Trophoblast cell (in vitro differentiated cells and primary cell): ENCODE measurements around the gene TBRG4.

Source experiments
- DNase-seq, 2 donors: peaks; one replicate each; pipeline ENCODE4 v3.0.0-alpha.2; 2016
- H2AFZ ChIP-seq: 2 replicates; pipeline ENCODE4 v1.6.1; 2013; ENCODE audit warnings: low read length, moderate library complexity, mild to moderate bottlenecking; ENCODE audit not compliant: insufficient read depth, poor library complexity
- H2AK5ac ChIP-seq: 2 replicates; pipeline ENCODE4 v1.6.1; 2013; ENCODE audit warnings: mild to moderate bottlenecking, low read length
- H2BK120ac ChIP-seq: 2 replicates; pipeline ENCODE4 v1.6.1; 2013; ENCODE audit warnings: low read length, mild to moderate bottlenecking, moderate library complexity; ENCODE audit not compliant: insufficient read depth, poor library complexity
- H2BK12ac ChIP-seq: 2 replicates; pipeline ENCODE4 v1.6.1; 2013; ENCODE audit warnings: mild to moderate bottlenecking, low read length, moderate library complexity
- H2BK5ac ChIP-seq: 2 replicates; pipeline ENCODE4 v1.6.1; 2013; ENCODE audit warnings: low read length, low read depth, moderate library complexity, mild to moderate bottlenecking; ENCODE audit not compliant: poor library complexity
- H3K14ac ChIP-seq: 2 replicates; pipeline ENCODE4 v1.6.1; 2013; ENCODE audit warnings: mild to moderate bottlenecking, low read length
- H3K18ac ChIP-seq: 2 replicates; pipeline ENCODE4 v1.6.1; 2013; ENCODE audit warnings: mild to moderate bottlenecking, low read length
- H3K23ac ChIP-seq: 2 replicates; pipeline ENCODE4 v1.6.1; 2013; ENCODE audit warnings: low read length
- H3K27ac ChIP-seq: 2 replicates; pipeline ENCODE4 v1.5.1; 2013; ENCODE audit warnings: low read depth, mild to moderate bottlenecking, inconsistent platforms, low read length, moderate library complexity
- H3K27me3 ChIP-seq: 2 replicates; pipeline ENCODE4 v1.6.1; 2013; ENCODE audit warnings: inconsistent platforms, mild to moderate bottlenecking, low read length, moderate library complexity; ENCODE audit not compliant: insufficient read depth
- H3K36me3 ChIP-seq, 2 experiments: 1 replicate in 1 of 2; 2 replicates in 1 of 2; pipeline ENCODE4 v1.6.1; 2013; ENCODE audit warnings: low read length in 2 of 2, mild to moderate bottlenecking in 2 of 2, moderate library complexity in 1 of 2; ENCODE audit not compliant: insufficient read depth in 2 of 2, control insufficient read depth in 1 of 2
- H3K4ac ChIP-seq: 2 replicates; pipeline ENCODE4 v1.6.1; 2013; ENCODE audit warnings: low read depth, mild to moderate bottlenecking, low read length, moderate library complexity
- H3K4me1 ChIP-seq, 2 experiments: 1 replicate in 1 of 2; 2 replicates in 1 of 2; pipeline ENCODE4 v1.6.1; 2013; ENCODE audit warnings: low read length in 2 of 2, mild to moderate bottlenecking in 2 of 2, moderate library complexity in 1 of 2; ENCODE audit not compliant: insufficient read depth in 2 of 2, control insufficient read depth in 1 of 2
- H3K4me2 ChIP-seq: 2 replicates; pipeline ENCODE4 v1.6.1; 2013; ENCODE audit warnings: inconsistent platforms, mild to moderate bottlenecking, low read length, moderate library complexity
- H3K4me3 ChIP-seq: 2 replicates; pipeline ENCODE4 v1.5.1; 2013; ENCODE audit warnings: mild to moderate bottlenecking, low read depth, low read length, inconsistent platforms
- H3K79me1 ChIP-seq: one replicate; pipeline ENCODE4 v1.6.1; 2013; ENCODE audit warnings: low read length
- H3K79me2 ChIP-seq: 2 replicates; pipeline ENCODE4 v1.6.1; 2013; ENCODE audit warnings: low read length, mild to moderate bottlenecking; ENCODE audit not compliant: control insufficient read depth, insufficient read depth, poor library complexity
- H3K9ac ChIP-seq: 2 replicates; pipeline ENCODE4 v1.6.1; 2013; ENCODE audit warnings: mild to moderate bottlenecking, low read length
- H3K9me3 ChIP-seq: 2 replicates; pipeline ENCODE4 v1.6.1; 2013; ENCODE audit warnings: low read depth, mild to moderate bottlenecking, control low read depth, inconsistent platforms, low read length; ENCODE audit not compliant: insufficient read depth
- H4K12ac ChIP-seq: 2 replicates; pipeline ENCODE4 v1.6.1; 2013; ENCODE audit warnings: low read depth, mild to moderate bottlenecking, low read length, moderate library complexity
- H4K8ac ChIP-seq: 2 replicates; pipeline ENCODE4 v1.6.1; 2013; ENCODE audit warnings: low read depth, mild to moderate bottlenecking, low read length, moderate library complexity
- H4K91ac ChIP-seq: one replicate; pipeline ENCODE4 v1.6.1; 2013; ENCODE audit warnings: low read depth, mild to moderate bottlenecking, low read length, moderate library complexity
- WGBS: extraction: QIAGEN DNeasy Blood & Tissue Kit; methylation state at CpG from one replicate; pipeline ENCODE4 v1.1.7; 2013; ENCODE audit warnings: missing lambda C conversion rate; ENCODE audit not compliant: insufficient read length, insufficient coverage; ENCODE audit errors: extremely low coverage; 5-methylcytosine and 5-hydroxymethylcytosine counted together

The TBRG4 gene

DNA sequence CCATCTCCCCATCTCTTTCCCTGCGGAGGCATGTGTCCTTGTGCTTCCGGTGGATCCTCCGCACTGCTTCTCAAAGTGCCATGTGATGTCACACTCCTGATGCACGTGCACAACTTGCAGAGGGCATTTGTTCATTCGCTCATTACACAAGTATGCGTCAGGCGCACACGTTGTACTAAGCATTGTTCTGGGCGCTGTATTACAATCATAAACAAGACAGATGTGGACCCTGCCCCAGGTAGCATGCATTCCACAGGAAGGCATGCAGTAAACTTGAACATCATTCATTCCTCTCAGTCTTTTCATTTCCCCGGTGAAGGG is 37.1 kb upstream of the TBRG4 start:
- no peak overlapping the region for H3K9ac ChIP-seq
- H4K91ac ChIP-seq, result no peak overlapping the region
- no peaks in the 10 kb centered on the region for H3K36me3 ChIP-seq
- no peak overlapping the region for H2BK5ac ChIP-seq
- H4K8ac ChIP-seq, result no peak overlapping the region
- no peak overlapping the region for H3K4ac ChIP-seq
- H2BK12ac ChIP-seq, result no peak overlapping the region
- no peak overlapping the region for H3K18ac ChIP-seq
- no peaks in the 10 kb centered on the region for H3K79me2 ChIP-seq
- H3K4me2 ChIP-seq, result no peak overlapping the region
- no peak overlapping the region for H4K12ac ChIP-seq
- peak in 1 of 2 donors; percentile 39 for DNase-seq
- no peak overlapping the region for H3K23ac ChIP-seq
- WGBS, result no CpG with 5 or more reads among the region's 10 CpGs
- no peaks in the 10 kb centered on the region for H3K4me1 ChIP-seq
- H3K14ac ChIP-seq, result no peak overlapping the region
- H2AFZ ChIP-seq, result no peak overlapping the region
- no peak overlapping the region for H3K27ac ChIP-seq
- no peaks in the 10 kb centered on the region for H3K79me1 ChIP-seq
- H3K27me3 ChIP-seq, result no peaks in the 10 kb centered on the region
- H3K9me3 ChIP-seq, result peaks cover 3% of the 10 kb centered on the region
- H3K4me3 ChIP-seq, result no peak overlapping the region
- H2AK5ac ChIP-seq, result no peak overlapping the region
- H2BK120ac ChIP-seq, result no peak overlapping the region

DNA sequence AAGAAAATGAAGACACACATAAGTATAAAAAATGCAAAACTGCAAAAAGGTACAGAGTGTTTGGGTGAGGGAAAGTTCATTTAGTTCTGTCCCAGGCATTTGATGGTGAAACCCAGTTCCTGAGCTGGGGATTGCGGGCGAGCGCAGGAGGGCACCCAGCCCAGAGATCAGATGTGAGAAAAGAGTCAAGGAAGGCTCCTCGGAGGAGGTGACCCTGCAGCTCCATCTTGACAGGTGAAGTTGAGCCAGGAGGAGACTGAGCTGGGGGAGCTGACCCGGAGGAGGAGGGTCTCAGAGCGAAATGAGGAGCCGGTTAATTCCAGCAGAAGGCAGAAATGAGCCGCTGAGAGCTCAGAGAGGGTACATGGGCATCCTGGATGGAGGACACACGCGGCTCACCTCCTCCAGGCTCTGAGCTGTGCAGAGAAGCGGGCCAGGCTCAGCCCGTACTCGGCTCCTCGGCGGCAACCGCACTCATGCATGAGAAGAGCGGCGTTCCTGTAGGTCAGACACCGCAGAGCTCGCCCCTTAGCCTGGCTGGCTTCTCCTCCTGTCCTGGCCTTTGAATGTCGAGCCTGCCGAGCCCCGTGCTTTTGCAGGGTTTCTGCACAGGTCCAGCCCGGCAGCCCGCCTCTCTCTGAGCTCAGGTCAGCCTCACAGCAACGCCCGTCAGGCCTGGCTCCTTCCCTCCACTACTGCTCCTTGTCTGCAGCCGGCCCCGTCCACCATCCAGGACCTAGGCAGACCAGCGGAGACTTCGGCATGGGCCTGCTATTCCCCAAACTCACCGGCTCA is 36.6 kb upstream of the TBRG4 start:
- H3K14ac ChIP-seq, result no peak overlapping the region
- no peak overlapping the region for H3K27ac ChIP-seq
- no peaks in the 10 kb centered on the region for H3K79me2 ChIP-seq
- no peaks in the 10 kb centered on the region for H3K4me1 ChIP-seq
- H3K23ac ChIP-seq, result no peak overlapping the region
- no peaks in the 10 kb centered on the region for H3K79me1 ChIP-seq
- no peaks in the 10 kb centered on the region for H3K27me3 ChIP-seq
- peaks cover 3% of the 10 kb centered on the region for H3K9me3 ChIP-seq
- H2AFZ ChIP-seq, result no peak overlapping the region
- peak in 1 of 2 donors; percentile 47 for DNase-seq
- H2BK12ac ChIP-seq, result no peak overlapping the region
- no peak overlapping the region for H2BK120ac ChIP-seq
- no peak overlapping the region for H3K9ac ChIP-seq
- no peak overlapping the region for H2BK5ac ChIP-seq
- no peak overlapping the region for H3K4me2 ChIP-seq
- no peak overlapping the region for H3K4me3 ChIP-seq
- no peak overlapping the region for H2AK5ac ChIP-seq
- no CpG with 5 or more reads among the region's 32 CpGs for WGBS
- no peak overlapping the region for H3K18ac ChIP-seq
- no peak overlapping the region for H4K91ac ChIP-seq
- no peak overlapping the region for H3K4ac ChIP-seq
- H4K12ac ChIP-seq, result no peak overlapping the region
- H4K8ac ChIP-seq, result no peak overlapping the region
- H3K36me3 ChIP-seq, result no peaks in the 10 kb centered on the region

DNA sequence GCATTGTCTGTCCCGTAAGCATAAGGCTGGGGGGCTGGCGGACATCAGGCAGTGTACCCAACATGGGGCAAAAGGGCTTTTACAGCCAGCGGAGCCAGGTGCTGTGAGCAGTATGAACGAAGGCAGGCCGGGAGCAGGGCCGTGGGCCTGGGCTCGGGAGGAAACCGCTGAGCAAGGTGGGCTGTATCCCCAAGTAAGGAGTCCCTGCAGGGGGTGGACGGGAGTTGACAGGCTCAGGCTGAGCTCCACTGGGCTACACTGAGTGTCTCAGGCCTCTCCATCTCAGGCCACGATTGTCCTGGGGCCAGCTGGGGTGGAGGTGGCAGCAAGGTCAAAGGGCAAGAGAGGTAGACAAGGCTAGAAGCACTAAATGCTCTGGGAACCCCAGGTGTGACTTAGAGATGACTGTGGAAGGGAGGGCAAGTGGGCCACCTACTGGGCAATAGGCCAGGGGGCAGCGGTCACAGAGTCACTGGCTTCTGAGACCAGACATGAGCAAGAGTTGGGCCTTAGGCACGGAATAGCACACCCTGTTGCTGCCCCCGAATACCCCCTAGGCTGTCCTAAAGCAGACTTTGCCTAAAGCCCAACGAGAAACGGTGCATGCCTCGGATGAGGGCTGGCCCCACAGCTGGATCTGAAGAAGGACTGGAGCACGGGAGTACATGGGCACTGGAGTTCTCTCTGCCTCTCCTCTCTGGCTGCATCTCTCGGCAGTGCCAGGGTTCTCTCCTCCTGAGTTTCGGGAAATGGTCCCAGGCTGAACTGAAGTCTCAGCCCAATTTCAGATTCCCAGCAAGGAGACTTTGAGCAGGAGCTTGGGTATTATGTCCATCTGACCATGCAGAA is 35.3 kb upstream of the TBRG4 start:
- Histone ChIP-seq H4K12ac (no peak overlapping the region), H2AK5ac (no peak overlapping the region), H2BK120ac (no peak overlapping the region), H3K4ac (no peak overlapping the region), H3K4me3 (no peak overlapping the region), H3K23ac (no peak overlapping the region), H3K27ac (no peak overlapping the region), H3K36me3 (no peaks in the 10 kb centered on the region), H3K18ac (no peak overlapping the region), H3K79me2 (no peaks in the 10 kb centered on the region), H3K9me3 (peaks cover 3% of the 10 kb centered on the region), H2AFZ (no peak overlapping the region), H3K27me3 (no peaks in the 10 kb centered on the region), H3K9ac (no peak overlapping the region), H2BK5ac (no peak overlapping the region), H3K79me1 (no peaks in the 10 kb centered on the region), H3K4me1 (no peaks in the 10 kb centered on the region), H3K14ac (no peak overlapping the region), H4K8ac (no peak overlapping the region), H3K4me2 (no peak overlapping the region), H2BK12ac (no peak overlapping the region), H4K91ac (no peak overlapping the region)
- DNase-seq, result no peak
- WGBS, result no CpG with 5 or more reads among the region's 19 CpGs

DNA sequence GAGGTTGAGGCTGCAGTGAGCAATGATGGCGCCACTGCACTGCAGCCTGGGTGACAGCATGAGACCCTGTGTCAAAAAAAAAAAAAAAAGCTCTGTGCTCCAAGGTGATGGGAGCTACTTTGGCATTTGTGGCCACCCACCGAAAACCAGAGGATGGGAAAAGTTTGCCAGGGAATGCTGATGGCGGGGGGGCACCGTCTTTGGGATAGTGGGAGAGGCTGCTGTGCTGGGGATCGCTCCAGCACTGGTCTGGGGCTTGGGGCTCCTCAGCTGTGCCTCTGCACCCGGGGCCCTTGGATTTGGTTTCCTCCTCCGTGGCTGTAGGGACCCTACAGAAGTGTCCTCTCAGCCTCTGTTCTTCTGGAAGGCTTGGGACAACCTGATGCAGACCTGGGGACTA is 34.4 kb upstream of the TBRG4 start:
- Histone ChIP-seq H2BK120ac (no peak overlapping the region), H3K9ac (no peak overlapping the region), H3K14ac (no peak overlapping the region), H3K4me3 (no peak overlapping the region), H4K91ac (no peak overlapping the region), H3K79me1 (no peaks in the 10 kb centered on the region), H3K18ac (no peak overlapping the region), H3K4me2 (no peak overlapping the region), H4K8ac (no peak overlapping the region), H3K79me2 (no peaks in the 10 kb centered on the region), H4K12ac (no peak overlapping the region), H3K36me3 (no peaks in the 10 kb centered on the region), H3K23ac (no peak overlapping the region), H3K4me1 (no peaks in the 10 kb centered on the region), H2BK5ac (no peak overlapping the region), H2AK5ac (no peak overlapping the region), H3K9me3 (peaks cover 2% of the 10 kb centered on the region), H3K27me3 (no peaks in the 10 kb centered on the region), H2AFZ (no peak overlapping the region), H2BK12ac (no peak overlapping the region), H3K27ac (no peak overlapping the region), H3K4ac (no peak overlapping the region)
- WGBS, result no CpG with 5 or more reads among the region's 7 CpGs
- no peak for DNase-seq
